Activated CD4-positive, alpha-beta T cell treated with anti-CD3 and anti-CD28 coated beads for 36 hours (primary cell): Measurements from ENCODE around the gene GSTO1. TPM values are rescaled to one million over a fixed set of nuclear protein-coding genes. Genes with fewer than 3 reads are reported as not detected.
A peak's percentile ranks its signal among the peaks of the same experiment; 100 is the strongest.

Experiments
- ATAC-seq: fragments of 200-7000 bp; cut with Tn5 transposase; one replicate; pipeline ENCODE4 v1.10.0; 2021; ENCODE audit warnings: mild to moderate bottlenecking, moderate library complexity
- CTCF ChIA-PET: fragments of 350-600 bp; sonication (Branson Sonifier 250); formaldehyde crosslinking; loops from one replicate; lab custom pipeline; 2021; ENCODE audit warnings: antibody characterized with exemption; lab: Charles Lee
- POLR2A ChIA-PET: fragments of 350-600 bp; sonication (Branson Sonifier 250); formaldehyde crosslinking; loops from one replicate; lab custom pipeline; 2021; ENCODE audit warnings: antibody characterized with exemption, inconsistent platforms; lab: Charles Lee
- DNase-seq: peaks from one replicate; pipeline ENCODE4 v3.0.0-alpha.2; 2020
- H3K27ac Mint-ChIP-seq: one replicate; pipeline ENCODE4 v1.8.0; 2021; ENCODE audit warnings: mixed read lengths
- H3K27me3 Mint-ChIP-seq: one replicate; pipeline ENCODE4 v1.8.0; 2021; ENCODE audit warnings: mixed read lengths
- H3K36me3 Mint-ChIP-seq: one replicate; pipeline ENCODE4 v1.8.0; 2021; ENCODE audit warnings: low read depth, mixed read lengths
- H3K4me1 Mint-ChIP-seq: one replicate; pipeline ENCODE4 v1.8.0; 2021; ENCODE audit warnings: mixed read lengths
- H3K4me3 Mint-ChIP-seq: one replicate; pipeline ENCODE4 v1.8.0; 2021; ENCODE audit warnings: mild to moderate bottlenecking, moderate library complexity, mixed read lengths
- H3K9me3 Mint-ChIP-seq: one replicate; pipeline ENCODE4 v1.8.0; 2021; ENCODE audit warnings: low read depth, mixed read lengths
- intact Hi-C, 2 experiments: fragments of 100-400 bp; cut with DNase I in 1 of 2; cut with micrococcal nuclease in 1 of 2; formaldehyde crosslinking; loops; one replicate each; pipeline versions ENCODE4 v1.14.2 to v1.15.1; 2022 to 2024; cut with DNase I, micrococcal nuclease
- total RNA-seq, 2 experiments: library from RNA; stranded (reverse); gene quantifications; one replicate each; pipeline ENCODE4 v1.2.3, GENCODE V29; 2021

The GSTO1 gene
- 100 to 1,000 TPM; 261 to 320 TPM for total RNA-seq

- Mint-ChIP-seq H3K4me3 (peak within 1 kb of the TSS; percentile 85), H3K4me1 (peaks cover 53% of the 10 kb centered on the region)
- peak; percentile 56 for ATAC-seq
These were observed at the start of gene GSTO1 for GRCh38 chr10:104254493-104255310. Gene GSTO1, plus strand, starts transcription at chr10:104254892. Its CDS starts 37 bp downstream, at chr10:104254929.

GRCh38 chr10:104208730-104209129 lies 46.0 kb upstream of the GSTO1 start:
- no peak for ATAC-seq
- Mint-ChIP-seq H3K27ac (no peak overlapping the region), H3K4me3 (no peak overlapping the region), H3K4me1 (no peaks in the 10 kb centered on the region), H3K36me3 (no peaks in the 10 kb centered on the region), H3K9me3 (no peaks in the 10 kb centered on the region), H3K27me3 (peaks cover 11% of the 10 kb centered on the region)
- POLR2A ChIA-PET = no interaction called here
- CTCF ChIA-PET = no interaction called here
- DNase-seq = no peak
- intact Hi-C loops = loop anchor here (1.0 to 10.0 kb wide), 3 partner anchors 161 to 320 kb away; no protein-coding TSS in a partner anchor

More at GRCh38 chr10:104254493-104255310, at the start of gene GSTO1:
- Mint-ChIP-seq H3K36me3 (peaks cover 38% of the 10 kb centered on the region), H3K27me3 (peaks cover 2% of the 10 kb centered on the region), H3K9me3 (no peaks in the 10 kb centered on the region), H3K27ac (peak within 1 kb of the TSS; percentile 97)
- ChIA-PET CTCF (interaction anchor here (0.6 to 4.8 kb wide), 12 partner anchors 7 to 385 kb away, joined by 3 to 30 read pairs (median 4); partner anchors contain the start of gene ITPRIP), POLR2A (interaction anchor here (0.9 to 3.1 kb wide), 4 partner anchors 13 to 134 kb away, joined by 3 to 23 read pairs (median 5); partner anchors contain the start of genes CFAP43 and GSTO2)
- intact Hi-C loops = loop anchor here (1.0 to 2.0 kb wide), 4 partner anchors 14 to 22 kb away; partner anchors contain the start of genes CFAP43 (in 2 of the 2) and GSTO2 (in 1 of the 2)
- peak; percentile 71 for DNase-seq

- ATAC-seq (peak; percentile 42), DNase-seq (peak; percentile 58)
- Mint-ChIP-seq H3K27ac (no peak overlapping the region), H3K9me3 (no peaks in the 10 kb centered on the region), H3K27me3 (peaks cover 9% of the 10 kb centered on the region), H3K36me3 (no peaks in the 10 kb centered on the region), H3K4me1 (no peaks in the 10 kb centered on the region), H3K4me3 (no peak overlapping the region)
- ChIA-PET POLR2A (no interaction called here), CTCF (interaction anchor here (0.8 to 1.7 kb wide), 4 partner anchors 11 to 497 kb away, joined by 3 to 7 read pairs (median 4); no protein-coding TSS in a partner anchor)
- intact Hi-C loops = loop anchor here (1.0 to 10.0 kb wide), 3 partner anchors 162 to 321 kb away; no protein-coding TSS in a partner anchor
These were observed 45.0 kb upstream of the GSTO1 start for GRCh38 chr10:104209575-104210198.

GRCh38 chr10:104216631-104217030 lies 38.1 kb upstream of the GSTO1 start:
- Mint-ChIP-seq H3K36me3 (no peaks in the 10 kb centered on the region), H3K27me3 (peaks cover 10% of the 10 kb centered on the region), H3K4me3 (no peak overlapping the region), H3K27ac (no peak overlapping the region), H3K9me3 (no peaks in the 10 kb centered on the region), H3K4me1 (no peaks in the 10 kb centered on the region)
- ATAC-seq (no peak), DNase-seq (no peak)
- CTCF ChIA-PET = no interaction called here
- POLR2A ChIA-PET = interaction anchor here (0.6 kb wide), 1 partner anchor 412 kb away, joined by 3 read pairs; no protein-coding TSS in a partner anchor
- intact Hi-C loops = no loop called here

GRCh38 chr10:104218751-104219150 lies 35.9 kb upstream of the GSTO1 start:
- peaks cover 10% of the 10 kb centered on the region for H3K27me3 Mint-ChIP-seq
- CTCF ChIA-PET = no interaction called here
- intact Hi-C loops = no loop called here
- no peaks in the 10 kb centered on the region for H3K9me3 Mint-ChIP-seq
- POLR2A ChIA-PET = no interaction called here
- H3K4me3 Mint-ChIP-seq = no peak overlapping the region
- no peaks in the 10 kb centered on the region for H3K4me1 Mint-ChIP-seq
- H3K27ac Mint-ChIP-seq = no peak overlapping the region
- no peaks in the 10 kb centered on the region for H3K36me3 Mint-ChIP-seq
- DNase-seq (no peak), ATAC-seq (no peak)

GRCh38 chr10:104220522-104220921 lies 34.2 kb upstream of the GSTO1 start:
- DNase-seq = no peak
- H3K4me1 Mint-ChIP-seq = no peaks in the 10 kb centered on the region
- H3K9me3 Mint-ChIP-seq = no peaks in the 10 kb centered on the region
- no peaks in the 10 kb centered on the region for H3K36me3 Mint-ChIP-seq
- H3K4me3 Mint-ChIP-seq = no peak overlapping the region
- ChIA-PET CTCF (interaction anchor here (0.9 kb wide), 1 partner anchor 10 kb away, joined by 3 read pairs; no protein-coding TSS in a partner anchor), POLR2A (no interaction called here)
- ATAC-seq = no peak
- intact Hi-C loops = no loop called here
- peaks cover 10% of the 10 kb centered on the region for H3K27me3 Mint-ChIP-seq
- H3K27ac Mint-ChIP-seq = no peak overlapping the region

- Mint-ChIP-seq H3K4me3 (no peak overlapping the region), H3K4me1 (no peaks in the 10 kb centered on the region), H3K27me3 (peaks cover 12% of the 10 kb centered on the region), H3K36me3 (no peaks in the 10 kb centered on the region), H3K27ac (no peak overlapping the region), H3K9me3 (no peaks in the 10 kb centered on the region)
- intact Hi-C loops = no loop called here
- ChIA-PET CTCF (no interaction called here), POLR2A (no interaction called here)
- ATAC-seq (no peak), DNase-seq (no peak)
These were observed 31.4 kb upstream of the GSTO1 start for GRCh38 chr10:104223304-104223703.

GRCh38 chr10:104230490-104230889 lies 24.2 kb upstream of the GSTO1 start:
- intact Hi-C loops = no loop called here
- peaks cover 5% of the 10 kb centered on the region for H3K4me1 Mint-ChIP-seq
- peaks cover 2% of the 10 kb centered on the region for H3K27me3 Mint-ChIP-seq
- ATAC-seq = no peak
- DNase-seq = no peak
- H3K36me3 Mint-ChIP-seq = no peaks in the 10 kb centered on the region
- no peak overlapping the region for H3K27ac Mint-ChIP-seq
- POLR2A ChIA-PET = interaction anchor here (0.7 kb wide), 1 partner anchor 22 kb away, joined by 6 read pairs; no protein-coding TSS in a partner anchor
- CTCF ChIA-PET = interaction anchor here (1.6 kb wide), 1 partner anchor 45 kb away, joined by 4 read pairs; no protein-coding TSS in a partner anchor
- no peak overlapping the region for H3K4me3 Mint-ChIP-seq
- H3K9me3 Mint-ChIP-seq = peaks cover 4% of the 10 kb centered on the region

- peak within 1 kb of the TSS; percentile 21 for H3K27ac Mint-ChIP-seq
- POLR2A ChIA-PET = interaction anchor here (0.7 to 1.4 kb wide), 2 partner anchors 23 to 37 kb away, joined by 3 read pairs; partner anchors contain the start of genes GSTO1 and GSTO2
These were observed 22.7 kb upstream of the GSTO1 start, which contains the start of gene CFAP43 for GRCh38 chr10:104231784-104232612. Gene CFAP43, minus strand, starts transcription at chr10:104232364. Its CDS starts 118 bp downstream, at chr10:104232246.

GRCh38 chr10:104232613-104233102 lies 22.0 kb upstream of the GSTO1 start:
- Mint-ChIP-seq H3K4me3 (peak overlapping the region; percentile 78), H3K27ac (peak overlapping the region; percentile 21), H3K36me3 (no peaks in the 10 kb centered on the region), H3K4me1 (peaks cover 5% of the 10 kb centered on the region), H3K27me3 (peaks cover 14% of the 10 kb centered on the region), H3K9me3 (peaks cover 10% of the 10 kb centered on the region)
- intact Hi-C loops = loop anchor here (1.0 to 2.0 kb wide), 7 partner anchors 22 to 314 kb away; partner anchors contain the start of genes GSTO1 (in 2 of the 2), CFAP58 (in 1 of the 2), GSTO2 (in 1 of the 2) and STN1 (in 1 of the 2)
- no peak for DNase-seq
- ChIA-PET POLR2A (no interaction called here), CTCF (interaction anchor here (0.5 to 2.0 kb wide), 4 partner anchors 22 to 293 kb away, joined by 3 to 6 read pairs (median 3); no protein-coding TSS in a partner anchor)
- ATAC-seq = peak; percentile 24

More at GRCh38 chr10:104231784-104232612, 22.7 kb upstream of the GSTO1 start, which contains the start of gene CFAP43:
- Mint-ChIP-seq H3K36me3 (no peaks in the 10 kb centered on the region), H3K9me3 (peaks cover 10% of the 10 kb centered on the region), H3K27me3 (peaks cover 13% of the 10 kb centered on the region), H3K4me3 (peak within 1 kb of the TSS; percentile 78), H3K4me1 (peaks cover 5% of the 10 kb centered on the region)
- CTCF ChIA-PET = interaction anchor here (0.6 to 2.0 kb wide), 4 partner anchors 43 to 345 kb away, joined by 3 to 6 read pairs (median 3); no protein-coding TSS in a partner anchor
- ATAC-seq = peak; percentile 100
- peak; percentile 100 for DNase-seq
- intact Hi-C loops = loop anchor here (1.0 to 2.0 kb wide), 7 partner anchors 22 to 314 kb away; partner anchors contain the start of genes GSTO1 (in 2 of the 2), CFAP58 (in 1 of the 2), GSTO2 (in 1 of the 2) and STN1 (in 1 of the 2)
